A549 (cell line): ENCODE measurements around the gene PTPN23. TPM values are rescaled to one million over a fixed set of nuclear protein-coding genes. Genes with fewer than 3 reads are reported as not detected.

Experiments
- ATAC-seq, 2 experiments: fragments of 200-7000 bp in 1 of 2; fragments of >200 bp in 1 of 2; cut with Nextera tagmentation in 1 of 2; cut with Tn5 transposase in 1 of 2; 3 replicates each; pipeline versions ENCODE4 v1.8.0 to v1.9.1; 2018 to 2020; ENCODE audit warnings: mild to moderate bottlenecking in 1 of 2, moderate library complexity in 1 of 2
- CTCF ChIA-PET: fragments of 300-600 bp; sonication (Branson Sonifier 250); formaldehyde crosslinking; extraction: SDS; loops from one replicate; lab custom pipeline; 2021; ENCODE audit warnings: antibody characterized with exemption, inconsistent platforms; lab: Yijun Ruan, JAX
- POLR2A ChIA-PET: fragments of 350-600 bp; formaldehyde crosslinking; extraction: SDS; loops from one replicate; lab custom pipeline; 2021; ENCODE audit warnings: antibody characterized with exemption, inconsistent platforms; lab: Yijun Ruan, JAX
- DNase-seq, 2 experiments: peaks; one replicate each; pipeline versions ENCODE4 v3.0.0 to v3.0.0-alpha.2; 2011 to 2016; ENCODE audit warnings: low read depth in 1 of 2, low spot score in 1 of 2
- FAIRE-seq: peaks from 2 replicates; lab custom pipeline; 2011; peaks lifted over from hg19 to GRCh38; lab: Jason Lieb, UNC
- H3K27ac ChIP-seq, 2 experiments: fragments of >200 bp; sonication (Bioruptor Twin); formaldehyde crosslinking; 3 replicates each; pipeline ENCODE4 v1.5.1; 2016 to 2017
- H3K4me1 ChIP-seq: fragments of >200 bp; sonication (Bioruptor Twin); formaldehyde crosslinking; 3 replicates; pipeline ENCODE4 v1.6.1; 2016
- H3K4me2 ChIP-seq: fragments of >200 bp; sonication (Bioruptor Twin); formaldehyde crosslinking; 3 replicates; pipeline ENCODE4 v1.6.1; 2016
- H3K4me3 ChIP-seq: fragments of >200 bp; sonication (Bioruptor Twin); formaldehyde crosslinking; 3 replicates; pipeline ENCODE4 v1.5.1; 2016
- H3K9me3 ChIP-seq: fragments of >200 bp; sonication (Bioruptor Twin); formaldehyde crosslinking; 3 replicates; pipeline ENCODE4 v1.6.1; 2016
- CBX8 ChIP-seq: fragments of 200-600 bp; sonication (generic); IDR thresholded peaks from 2 replicates; pipeline ENCODE4 v1.6.1; 2016
- CHD2 ChIP-seq: fragments of 150-350 bp; IDR thresholded peaks from 2 replicates; pipeline ENCODE4 v1.6.1; 2014; ENCODE audit warnings: low read length; ENCODE audit not compliant: partially characterized antibody
- CHD4 ChIP-seq: fragments of 200-600 bp; sonication (generic); IDR thresholded peaks from 2 replicates; pipeline ENCODE4 v1.6.1; 2016; ENCODE audit warnings: antibody characterized with exemption, mild to moderate bottlenecking, borderline replicate concordance
- E2F6 ChIP-seq: IDR thresholded peaks from 2 replicates; pipeline ENCODE4 v1.6.1; 2012; ENCODE audit warnings: low read depth, borderline replicate concordance
- EHF ChIP-seq: fragments of 250-450 bp; sonication (Bioruptor Pico); IDR thresholded peaks from 2 replicates; pipeline ENCODE4 v1.5.0; 2020; ENCODE audit warnings: mild to moderate bottlenecking
- EHMT2 ChIP-seq: fragments of 200-600 bp; sonication (generic); IDR thresholded peaks from 2 replicates; pipeline ENCODE4 v1.6.1; 2016; ENCODE audit warnings: antibody characterized with exemption, low read depth, mild to moderate bottlenecking, moderate library complexity
- EP300 ChIP-seq, 2 experiments: fragments of >200 bp; sonication (Bioruptor Twin); formaldehyde crosslinking; IDR thresholded peaks; 2 replicates in 1 of 2; 3 replicates in 1 of 2; pipeline ENCODE4 v1.6.1; 2016 to 2017
- HEYL ChIP-seq: fragments of 250-450 bp; sonication (Bioruptor Pico); IDR thresholded peaks from 2 replicates; pipeline ENCODE4 v1.8.0; 2021; ENCODE audit warnings: mild to moderate bottlenecking, moderate library complexity
- HOXA7 ChIP-seq: fragments of 250-450 bp; sonication (Bioruptor Pico); IDR thresholded peaks from 2 replicates; pipeline ENCODE4 v1.5.0; 2020; ENCODE audit warnings: mild to moderate bottlenecking, moderate library complexity
- JUNB ChIP-seq: fragments of >200 bp; sonication (Bioruptor Twin); formaldehyde crosslinking; IDR thresholded peaks from 2 replicates; pipeline ENCODE4 v1.6.1; 2016
- MAFK ChIP-seq: fragments of 450-650 bp; IDR thresholded peaks from 2 replicates; pipeline ENCODE4 v1.6.1; 2014; ENCODE audit not compliant: partially characterized antibody
- MAZ ChIP-seq: fragments of 150-350 bp; IDR thresholded peaks from 2 replicates; pipeline ENCODE4 v1.6.1; 2014; ENCODE audit warnings: antibody characterized with exemption, low read depth, low read length, borderline replicate concordance
- MYC ChIP-seq: IDR thresholded peaks from 2 replicates; pipeline ENCODE4 v1.6.1; 2012; ENCODE audit warnings: mild to moderate bottlenecking, inconsistent platforms, low read length, improper control_type of control experiment, borderline replicate concordance
- NFE2L2 ChIP-seq: fragments of 150-350 bp; conservative IDR thresholded peaks from 2 replicates; pipeline ENCODE4 v1.6.1; 2014; ENCODE audit warnings: low read length
- POLR2AphosphoS2 ChIP-seq: conservative IDR thresholded peaks from 2 replicates; pipeline ENCODE4 v1.6.1; 2012; ENCODE audit warnings: low read length, improper control_type of control experiment, inconsistent platforms
- RAD21 ChIP-seq, 2 experiments: fragments of >200 bp in 1 of 2; sonication (Bioruptor Twin) in 1 of 2; formaldehyde crosslinking in 1 of 2; IDR thresholded peaks in 1 of 2; conservative IDR thresholded peaks in 1 of 2; 2 replicates in 1 of 2; 3 replicates in 1 of 2; pipeline ENCODE4 v1.6.1; 2012 to 2018; ENCODE audit warnings: inconsistent platforms in 1 of 2
- RARB ChIP-seq: fragments of 250-450 bp; sonication (Bioruptor Pico); IDR thresholded peaks from 2 replicates; pipeline ENCODE4 v1.8.0; 2021; ENCODE audit warnings: mild to moderate bottlenecking, moderate library complexity
- REST ChIP-seq: fragments of 200-600 bp; sonication (generic); IDR thresholded peaks from 2 replicates; pipeline ENCODE4 v1.6.1; 2016; ENCODE audit warnings: antibody characterized with exemption, mild to moderate bottlenecking, moderate library complexity
- ZC3H11A ChIP-seq: fragments of 450-650 bp; IDR thresholded peaks from 2 replicates; pipeline ENCODE4 v1.6.1; 2014; ENCODE audit warnings: antibody characterized with exemption, mild to moderate bottlenecking
- ZNF302 ChIP-seq: fragments of 250-450 bp; sonication (Bioruptor Pico); IDR thresholded peaks from 2 replicates; pipeline ENCODE4 v1.9.0; 2021; ENCODE audit warnings: inconsistent platforms, mild to moderate bottlenecking, moderate library complexity
- ZSCAN20 ChIP-seq: fragments of 250-450 bp; sonication (Bioruptor Pico); IDR thresholded peaks from 2 replicates; pipeline ENCODE4 v1.8.0; 2022; ENCODE audit warnings: mild to moderate bottlenecking, moderate library complexity
- WGBS: methylation state at CpG from one replicate; pipeline ENCODE4 v1.1.6; 2017; ENCODE audit errors: missing lambda C conversion rate; 5-methylcytosine and 5-hydroxymethylcytosine counted together
- polyA plus RNA-seq, 4 experiments: library from polyadenylated mRNA; depleted of rRNA in 3 of 4; stranded (reverse); fragments of >200 nt; fragmentation: RNase III in 1 of 4; extraction: RNeasy Plus Mini Kit Qiagen cat#74134 plus additional on column Dnase treatment in 1 of 4; gene quantifications; 2 replicates in 3 of 4; 3 replicates in 1 of 4; pipeline ENCODE4 v1.2.3, GENCODE V29; 2011 to 2017

The PTPN23 gene
- polyA plus RNA-seq, 2 of the 4 experiments (the other 2 are of a cell fraction): 1.5 to 16.8 TPM

- TF ChIP-seq REST: no peak
- TF ChIP-seq RAD21 (conservative IDR thresholded peaks at IDR 0.05 in 1 of 2, IDR thresholded peaks at IDR 0.05 in 1 of 2): no peak
Measured at GRCh38 chr3:47344971-47345370, 35.9 kb upstream of the PTPN23 start (continued).

GRCh38 chr3:47347217-47347801 lies 33.5 kb upstream of the PTPN23 start:
- Histone ChIP-seq H3K4me1 (no peaks in the 10 kb centered on the region), H3K4me3 (no peak overlapping the region), H3K9me3 (no peaks in the 10 kb centered on the region), H3K27ac (no peak overlapping the region), H3K4me2 (no peak overlapping the region)
- DNase-seq (no peak), FAIRE-seq (no peak), ATAC-seq (no peak)
- ChIA-PET POLR2A (no interaction called here), CTCF (no interaction called here)
- 82% methylated on average over 4 of the region's 4 CpGs for WGBS
- TF ChIP-seq HEYL (CRISPR knock-in tag) (no peak), ZSCAN20 (CRISPR knock-in tag) (no peak), REST (no peak), MYC (no peak), HOXA7 (no peak)

GRCh38 chr3:47348411-47349154 lies 32.2 kb upstream of the PTPN23 start:
- FAIRE-seq: no peak
- CTCF ChIA-PET: no interaction called here
- H3K4me2 ChIP-seq: no peak overlapping the region
- H3K9me3 ChIP-seq: no peaks in the 10 kb centered on the region
- no peak for ATAC-seq
- no peak overlapping the region for H3K27ac ChIP-seq
- 93% methylated on average over 5 of the region's 5 CpGs for WGBS
- no peak overlapping the region for H3K4me3 ChIP-seq
- DNase-seq: no peak
- TF ChIP-seq NFE2L2 (no peak), E2F6 (no peak), ZC3H11A (no peak), RARB (CRISPR knock-in tag) (no peak), CHD4 (no peak), EHMT2 (no peak), CBX8 (no peak), EP300 (IDR thresholded peaks at IDR 0.05) (no peak), JUNB (no peak), ZNF302 (CRISPR knock-in tag) (no peak), MAFK (no peak), EHF (CRISPR knock-in tag) (no peak), POLR2AphosphoS2 (no peak), CHD2 (no peak), MAZ (no peak)
- TF ChIP-seq, all 56 proteins: peak for 0
- no peaks in the 10 kb centered on the region for H3K4me1 ChIP-seq
- POLR2A ChIA-PET: no interaction called here
